A673 (cell line): ENCODE results near the gene CIC.

ENCODE experiments used
- CTCF ChIP-seq: fragments of 300-800, 200-600 bp; sonication (generic); conservative IDR thresholded peaks from 2 replicates; pipeline ENCODE4 v1.5.1; 2017; ENCODE audit warnings: low read depth, mild to moderate bottlenecking, antibody characterized with exemption, low read length, moderate library complexity, mixed read lengths
- EZH2 ChIP-seq: fragments of 200-600 bp; sonication (generic); IDR thresholded peaks from 2 replicates; pipeline ENCODE4 v1.6.1; 2017; ENCODE audit warnings: borderline replicate concordance, low read depth, mild to moderate bottlenecking, mixed read lengths, antibody characterized with exemption, low read length; ENCODE audit not compliant: poor library complexity, severe bottlenecking

- no peak for TF ChIP-seq CTCF
- no peak for TF ChIP-seq EZH2
Measured at GRCh38 chr19:42316223-42317211, 47.5 kb downstream of the CIC start.
